SK-N-MC (cell line): ENCODE data around the gene SAMD14.

Experiments used
- EZH2 ChIP-seq: fragments of 200-600 bp; sonication (generic); IDR thresholded peaks from one replicate; pipeline ENCODE4 v1.6.1; 2017; ENCODE audit warnings: antibody characterized with exemption
- POLR2AphosphoS5 ChIP-seq: IDR thresholded peaks from 2 replicates; pipeline ENCODE4 v1.6.1; 2012; ENCODE audit warnings: mild to moderate bottlenecking, low read depth, low read length, borderline replicate concordance

- TF ChIP-seq POLR2AphosphoS5 (no peak), EZH2 (no peak)
These were observed 28.4 kb downstream of the SAMD14 start for GRCh38 chr17:50101346-50102163.
